ENCODE results near the gene HTR5A.

HTR5A gene

DNA sequence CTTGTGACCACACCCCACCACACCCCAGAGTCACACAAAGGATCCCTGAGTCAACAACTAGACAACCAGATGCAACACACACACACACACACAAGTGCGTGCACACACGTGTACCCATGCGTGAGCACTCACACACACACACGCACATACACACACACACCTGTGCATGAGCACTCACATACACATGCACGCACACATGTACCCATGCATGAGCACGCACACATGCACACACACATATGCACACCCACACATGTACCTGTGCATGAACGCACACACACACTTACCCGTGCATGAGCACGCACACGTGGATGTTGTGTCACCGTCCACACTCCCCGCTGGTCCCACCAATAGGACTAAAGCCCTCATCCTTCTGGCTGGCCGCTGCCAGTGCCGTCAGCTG is 60.4 kb downstream of the HTR5A start:
- FAIRE-seq (peak; percentile 31), DNase-seq (ENCODE audit: insufficient read length, low spot score) (no peak)
- no peak for TF ChIP-seq POLR2AphosphoS5 (IDR thresholded peaks at IDR 0.05; ENCODE audit: low read depth, low read length)

DNA sequence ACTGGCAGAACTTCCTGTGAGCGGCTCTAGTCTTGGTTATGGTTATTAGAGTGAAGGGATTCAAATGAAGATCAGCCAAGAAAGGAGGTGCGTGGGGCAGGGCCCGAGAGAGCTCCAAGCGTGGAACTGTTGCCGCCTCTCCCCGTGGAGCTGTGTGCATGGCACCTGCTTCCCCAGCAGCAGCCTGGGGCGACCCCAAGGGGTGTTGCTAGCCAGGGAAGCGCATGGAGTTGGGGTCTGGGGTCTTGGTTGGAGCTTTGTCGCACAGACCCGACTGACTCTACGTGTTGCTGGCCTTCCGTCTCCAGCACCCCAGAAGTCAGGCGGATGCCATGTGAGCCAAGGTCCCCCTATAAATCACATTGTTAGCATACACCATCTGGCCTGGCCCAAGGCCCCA is 61.0 kb downstream of the HTR5A start:
- TF ChIP-seq SPI1 (IDR thresholded peaks at IDR 0.05; ENCODE audit: low read depth, low read length) (no peak), POLR2A (IDR thresholded peaks at IDR 0.05; ENCODE audit: low read depth, low read length) (no peak), PAX5 (IDR thresholded peaks at IDR 0.05; ENCODE audit: insufficient read depth, low read length, severe bottlenecking) (no peak), POLR2AphosphoS5 (IDR thresholded peaks at IDR 0.05; ENCODE audit: low read depth, low read length) (no peak), POU2F2 (IDR thresholded peaks at IDR 0.05; ENCODE audit: low read depth, low read length) (no peak), TAF1 (IDR thresholded peaks at IDR 0.05; ENCODE audit: low read depth, low read length) (no peak)
- DNase-seq (ENCODE audit: insufficient read length, low spot score) (no peak), FAIRE-seq (no peak)

DNA sequence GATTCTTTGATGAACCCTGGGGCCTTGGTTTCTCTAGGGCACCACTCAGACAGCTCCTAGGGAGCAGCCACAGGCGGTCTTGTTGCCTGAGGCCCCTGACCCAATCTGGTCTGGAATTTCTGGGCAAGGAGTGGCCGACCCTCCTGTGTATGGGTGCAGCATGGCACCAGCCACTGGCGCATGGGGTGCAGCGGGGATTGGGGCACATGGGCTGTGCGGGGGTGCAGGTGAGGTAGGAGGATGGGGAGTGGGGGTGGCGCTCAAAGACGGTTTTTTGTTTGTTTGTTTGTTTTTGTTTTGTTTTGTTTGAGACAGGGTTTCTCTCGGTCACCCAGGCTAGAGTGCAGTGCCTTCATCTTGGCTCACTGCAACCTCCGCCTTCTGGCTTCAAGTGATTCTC is 62.3 kb downstream of the HTR5A start:
- TF ChIP-seq SPI1 (IDR thresholded peaks at IDR 0.05; ENCODE audit: low read depth, low read length) (no peak), POLR2A (IDR thresholded peaks at IDR 0.05; ENCODE audit: low read depth, low read length) (no peak), TAF1 (IDR thresholded peaks at IDR 0.05; ENCODE audit: low read depth, low read length) (no peak), POLR2AphosphoS5 (IDR thresholded peaks at IDR 0.05; ENCODE audit: low read depth, low read length) (no peak), PAX5 (IDR thresholded peaks at IDR 0.05; ENCODE audit: insufficient read depth, low read length, severe bottlenecking) (no peak), POU2F2 (IDR thresholded peaks at IDR 0.05; ENCODE audit: low read depth, low read length) (no peak)
- DNase-seq (ENCODE audit: insufficient read length, low spot score), result no peak
- no peak for FAIRE-seq

DNA sequence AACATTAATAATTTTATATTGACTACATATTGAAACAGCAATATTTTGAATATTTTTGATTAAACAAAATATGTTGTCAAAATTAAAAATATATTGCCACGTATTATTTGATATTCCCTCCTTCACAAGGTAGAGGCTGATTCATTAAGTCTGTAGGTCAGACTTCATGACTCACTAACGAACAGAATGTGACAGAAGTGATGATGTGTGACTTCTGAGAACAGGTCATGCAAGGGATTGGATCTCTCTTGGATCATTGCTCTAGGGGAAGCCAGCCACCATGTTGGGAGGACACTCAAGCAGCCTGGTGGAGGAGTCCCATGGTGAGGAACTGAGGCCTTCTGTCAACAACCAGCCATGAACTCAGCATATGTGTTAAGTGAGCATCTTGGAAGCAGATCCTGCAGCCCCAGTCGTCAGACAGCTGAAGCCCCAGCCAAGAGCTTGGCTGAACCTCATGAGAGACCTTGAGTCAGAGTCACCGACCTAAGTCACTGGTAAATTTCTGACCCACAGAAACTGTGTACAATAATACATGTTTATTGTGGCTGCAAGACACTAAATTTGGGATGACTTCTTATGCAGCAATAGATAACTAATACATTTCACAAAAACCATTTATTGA is 66.6 kb downstream of the HTR5A start:
- TF ChIP-seq POLR2A (IDR thresholded peaks at IDR 0.05; ENCODE audit: low read depth, low read length) (no peak), POLR2AphosphoS5 (IDR thresholded peaks at IDR 0.05; ENCODE audit: low read depth, low read length) (no peak), TAF1 (IDR thresholded peaks at IDR 0.05; ENCODE audit: low read depth, low read length) (no peak), SPI1 (IDR thresholded peaks at IDR 0.05; ENCODE audit: low read depth, low read length) (no peak), PAX5 (IDR thresholded peaks at IDR 0.05; ENCODE audit: insufficient read depth, low read length, severe bottlenecking) (no peak), POU2F2 (IDR thresholded peaks at IDR 0.05; ENCODE audit: low read depth, low read length) (no peak)
- FAIRE-seq, result no peak
- DNase-seq (ENCODE audit: insufficient read length, low spot score), result no peak
